Activated naive CD8-positive, alpha-beta T cell (primary cell): Measurements from ENCODE around the gene TPD52L1.

ENCODE experiments used
- H3K27ac Mint-ChIP-seq: one replicate; pipeline ENCODE4 v1.8.0; 2021; ENCODE audit warnings: mixed read lengths
- H3K27me3 Mint-ChIP-seq: one replicate; pipeline ENCODE4 v1.8.0; 2021; ENCODE audit warnings: mixed read lengths
- H3K36me3 Mint-ChIP-seq: one replicate; pipeline ENCODE4 v1.8.0; 2021; ENCODE audit warnings: mixed read lengths
- H3K4me1 Mint-ChIP-seq: one replicate; pipeline ENCODE4 v1.8.0; 2021; ENCODE audit warnings: low read depth, mixed read lengths
- H3K4me3 Mint-ChIP-seq: one replicate; pipeline ENCODE4 v1.8.0; 2021; ENCODE audit warnings: mild to moderate bottlenecking, mixed read lengths
- H3K9me3 Mint-ChIP-seq: one replicate; pipeline ENCODE4 v1.8.0; 2021; ENCODE audit warnings: low read depth, mixed read lengths

The TPD52L1 gene, protein sequence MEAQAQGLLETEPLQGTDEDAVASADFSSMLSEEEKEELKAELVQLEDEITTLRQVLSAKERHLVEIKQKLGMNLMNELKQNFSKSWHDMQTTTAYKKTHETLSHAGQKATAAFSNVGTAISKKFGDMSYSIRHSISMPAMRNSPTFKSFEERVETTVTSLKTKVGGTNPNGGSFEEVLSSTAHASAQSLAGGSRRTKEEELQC

DNA sequence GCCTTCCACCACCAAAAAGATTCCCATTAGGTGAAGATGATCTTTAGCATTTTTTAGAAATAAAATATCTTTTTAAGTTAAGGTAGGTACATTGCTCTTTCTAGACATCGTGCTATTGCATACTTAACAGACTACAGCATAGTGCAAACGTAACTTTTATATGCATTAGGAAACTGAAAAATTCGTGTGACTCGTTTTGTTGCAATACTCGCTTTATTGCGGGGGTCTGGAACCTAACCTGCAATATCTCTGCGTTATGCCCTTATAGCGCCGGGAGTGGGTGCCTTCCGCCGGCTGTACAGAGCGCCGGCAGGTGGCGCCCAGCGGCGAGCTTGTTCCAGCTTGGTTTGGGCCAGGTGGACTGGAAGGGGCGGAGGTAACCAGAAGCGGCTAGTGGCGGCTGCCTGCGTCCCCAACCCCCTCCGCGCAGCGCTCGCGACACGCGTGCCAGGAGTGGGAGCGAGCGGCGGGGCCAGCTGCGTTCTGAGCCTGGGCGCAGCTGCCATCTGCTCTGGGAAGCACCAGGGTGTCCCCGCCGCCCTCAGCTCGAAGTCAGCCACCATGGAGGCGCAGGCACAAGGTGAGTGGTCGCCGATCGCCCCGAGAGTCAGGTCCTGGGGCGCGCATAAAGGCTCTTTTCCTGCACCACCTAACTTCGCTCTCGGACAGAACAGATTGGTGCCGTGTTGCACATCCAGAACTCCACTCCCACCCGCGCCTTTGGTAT lies at the start of gene TPD52L1:
Gene TPD52L1, plus strand, starts transcription at position 383 of the 727 bp plus-strand sequence. Its CDS starts 179 bp downstream, at position 562.
- Mint-ChIP-seq H3K9me3 (no peaks in the 10 kb centered on the region), H3K4me1 (peaks cover 10% of the 10 kb centered on the region), H3K36me3 (no peaks in the 10 kb centered on the region), H3K4me3 (peak within 1 kb of the TSS; percentile 79), H3K27me3 (peaks cover 23% of the 10 kb centered on the region), H3K27ac (no peak within 1 kb of the TSS)

DNA sequence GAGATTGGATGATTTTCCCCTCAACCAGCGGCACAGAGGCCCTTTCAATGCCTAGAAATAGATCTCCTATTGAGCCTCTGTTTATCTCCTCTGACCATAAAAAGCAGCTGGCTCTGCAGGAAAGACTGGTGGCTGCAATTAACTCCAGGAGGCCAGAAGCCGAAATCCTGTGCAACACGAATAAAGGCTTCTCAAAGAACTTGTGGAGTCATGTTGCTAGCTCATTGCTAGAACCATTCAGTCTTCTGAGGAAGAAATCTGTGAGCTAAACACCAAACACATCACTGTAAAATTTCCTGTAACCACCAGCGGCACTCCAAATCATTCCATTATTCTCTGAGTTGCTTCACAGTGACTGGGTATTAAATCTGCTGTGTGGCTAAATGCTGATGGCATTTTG lies 49.1 kb upstream of the TPD52L1 start:
- no peak overlapping the region for H3K4me3 Mint-ChIP-seq
- H3K27me3 Mint-ChIP-seq, result peaks cover 2% of the 10 kb centered on the region
- H3K36me3 Mint-ChIP-seq, result no peaks in the 10 kb centered on the region
- H3K9me3 Mint-ChIP-seq, result peaks cover 3% of the 10 kb centered on the region
- peaks cover 5% of the 10 kb centered on the region for H3K4me1 Mint-ChIP-seq
- H3K27ac Mint-ChIP-seq, result no peak overlapping the region

DNA sequence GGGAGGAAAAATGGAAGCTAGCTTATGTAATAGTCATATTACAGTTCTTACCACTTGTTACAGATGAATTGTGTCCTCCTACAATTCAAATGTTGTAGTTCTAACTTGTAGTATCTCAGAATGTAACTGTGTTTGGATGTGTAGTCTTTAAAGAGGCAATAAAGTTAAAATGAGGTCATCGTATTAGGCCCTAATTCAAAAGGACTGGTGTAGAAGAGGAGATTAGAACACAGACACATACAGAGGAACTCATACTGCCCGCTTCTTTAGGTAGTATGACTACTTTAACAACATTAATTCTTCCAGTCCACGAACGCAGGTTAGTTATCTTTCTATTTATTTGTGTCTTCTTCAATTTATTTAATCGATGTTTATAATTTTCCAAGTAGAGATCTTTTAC lies 46.5 kb upstream of the TPD52L1 start:
- Mint-ChIP-seq H3K4me1 (no peaks in the 10 kb centered on the region), H3K36me3 (no peaks in the 10 kb centered on the region), H3K27ac (no peak overlapping the region), H3K27me3 (no peaks in the 10 kb centered on the region), H3K4me3 (no peak overlapping the region), H3K9me3 (peaks cover 21% of the 10 kb centered on the region)

DNA sequence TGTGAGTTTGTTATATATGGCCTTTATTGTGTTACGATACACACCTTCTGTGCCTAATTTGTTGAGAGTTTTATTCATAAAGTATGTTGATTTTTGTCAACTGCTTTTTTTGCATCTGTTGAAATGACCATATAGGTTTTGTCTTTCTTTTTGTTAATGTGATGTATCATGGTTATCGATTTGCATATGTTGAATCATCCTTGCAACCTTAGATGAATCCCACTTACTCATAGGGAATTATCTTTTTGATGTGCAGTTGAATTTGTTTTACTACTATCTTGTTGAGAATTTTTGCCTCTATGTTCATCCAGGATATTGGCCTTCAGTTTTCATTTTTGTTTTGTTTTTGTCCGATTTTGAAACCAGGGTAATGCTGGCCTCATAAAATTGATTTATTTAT lies 45.7 kb upstream of the TPD52L1 start:
- Mint-ChIP-seq H3K27ac (no peak overlapping the region), H3K4me1 (no peaks in the 10 kb centered on the region), H3K27me3 (no peaks in the 10 kb centered on the region), H3K9me3 (peaks cover 24% of the 10 kb centered on the region), H3K4me3 (no peak overlapping the region), H3K36me3 (peaks cover 5% of the 10 kb centered on the region)

DNA sequence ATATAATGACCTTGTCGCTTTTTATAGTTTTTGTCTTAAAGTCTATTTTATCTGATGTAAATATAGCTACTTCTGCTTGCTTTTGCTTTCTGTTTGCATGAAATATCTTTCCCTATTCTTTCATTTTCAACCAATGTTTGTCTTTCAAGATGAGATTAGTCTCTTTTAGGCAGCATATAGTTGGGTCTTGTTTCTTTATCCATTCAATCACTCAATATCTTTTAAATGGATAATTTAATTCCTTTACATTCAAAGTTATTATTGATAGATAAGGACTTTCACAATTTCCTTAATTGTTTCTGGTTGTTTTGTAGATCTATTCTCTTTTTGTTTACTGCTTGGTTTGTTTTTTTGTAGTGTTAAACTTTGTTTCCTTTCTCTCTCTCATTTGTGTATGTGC lies 43.5 kb upstream of the TPD52L1 start:
- H3K27me3 Mint-ChIP-seq, result no peaks in the 10 kb centered on the region
- H3K27ac Mint-ChIP-seq, result no peak overlapping the region

DNA sequence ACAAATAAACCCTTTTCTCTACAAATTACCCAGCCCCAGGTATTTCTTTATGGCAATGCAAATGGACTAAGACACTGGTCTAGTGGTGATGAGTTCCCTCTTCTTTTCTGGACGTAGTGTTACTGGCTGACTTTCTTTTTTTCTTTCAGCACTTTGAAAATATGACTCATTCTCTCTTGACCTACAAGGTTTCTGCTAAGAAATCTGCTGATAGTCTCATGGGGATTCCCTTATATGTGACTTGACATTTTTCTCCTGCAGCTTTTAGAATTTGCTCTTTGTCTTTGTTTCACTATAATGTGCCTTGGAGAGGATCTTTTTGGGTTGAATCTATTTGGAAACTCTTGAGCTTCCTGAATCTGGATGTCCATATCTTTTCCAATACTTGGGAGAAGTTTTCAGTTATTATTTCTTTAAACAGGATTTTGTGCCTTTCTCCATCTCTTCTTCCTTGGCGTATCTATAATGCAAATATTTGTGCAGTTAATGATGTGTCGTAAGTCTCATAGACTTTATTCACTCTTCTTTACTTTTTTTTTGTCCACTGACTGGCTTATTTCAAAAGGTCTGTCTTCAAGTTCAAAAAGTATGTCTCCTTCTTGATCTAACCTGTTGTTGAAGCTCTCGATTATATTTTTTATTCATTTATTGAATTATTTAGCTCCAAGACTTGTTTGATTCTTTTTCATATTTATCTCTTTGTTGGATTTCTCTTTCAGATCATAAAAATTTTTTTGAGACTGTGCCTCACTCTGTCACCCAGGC lies 42.2 kb upstream of the TPD52L1 start:
- Mint-ChIP-seq H3K9me3 (peaks cover 24% of the 10 kb centered on the region), H3K4me3 (no peak overlapping the region), H3K4me1 (no peaks in the 10 kb centered on the region), H3K27me3 (no peaks in the 10 kb centered on the region), H3K36me3 (peaks cover 5% of the 10 kb centered on the region), H3K27ac (no peak overlapping the region)

More for the DNA sequence above, 43.5 kb upstream of the TPD52L1 start:
- H3K4me3 Mint-ChIP-seq, result no peak overlapping the region
- peaks cover 24% of the 10 kb centered on the region for H3K9me3 Mint-ChIP-seq
- H3K36me3 Mint-ChIP-seq, result peaks cover 5% of the 10 kb centered on the region
- H3K4me1 Mint-ChIP-seq, result no peaks in the 10 kb centered on the region

DNA sequence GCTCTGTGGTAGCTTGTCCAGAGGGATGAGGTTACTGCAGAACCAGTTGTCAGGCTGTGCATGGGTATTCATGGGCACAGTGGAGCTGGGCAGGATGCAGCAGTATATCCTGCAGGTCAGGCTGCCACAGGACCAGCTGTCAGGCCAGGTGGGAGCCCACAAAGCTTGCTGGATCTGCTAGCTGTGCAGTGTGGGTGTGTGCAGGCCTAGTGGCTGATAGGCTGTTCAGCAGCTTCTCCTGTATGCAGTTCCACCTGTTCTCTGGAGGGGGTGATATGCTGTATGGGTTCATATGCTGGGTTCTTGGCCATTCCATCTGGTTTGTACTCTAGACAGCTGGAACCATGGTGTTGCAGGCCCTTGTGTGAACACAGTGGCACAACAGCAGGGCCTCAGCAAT lies 40.6 kb upstream of the TPD52L1 start:
- H3K9me3 Mint-ChIP-seq, result peaks cover 24% of the 10 kb centered on the region
- H3K36me3 Mint-ChIP-seq, result peaks cover 5% of the 10 kb centered on the region
- H3K4me3 Mint-ChIP-seq, result no peak overlapping the region
- H3K27me3 Mint-ChIP-seq, result no peaks in the 10 kb centered on the region
- H3K4me1 Mint-ChIP-seq, result no peaks in the 10 kb centered on the region
- H3K27ac Mint-ChIP-seq, result no peak overlapping the region

DNA sequence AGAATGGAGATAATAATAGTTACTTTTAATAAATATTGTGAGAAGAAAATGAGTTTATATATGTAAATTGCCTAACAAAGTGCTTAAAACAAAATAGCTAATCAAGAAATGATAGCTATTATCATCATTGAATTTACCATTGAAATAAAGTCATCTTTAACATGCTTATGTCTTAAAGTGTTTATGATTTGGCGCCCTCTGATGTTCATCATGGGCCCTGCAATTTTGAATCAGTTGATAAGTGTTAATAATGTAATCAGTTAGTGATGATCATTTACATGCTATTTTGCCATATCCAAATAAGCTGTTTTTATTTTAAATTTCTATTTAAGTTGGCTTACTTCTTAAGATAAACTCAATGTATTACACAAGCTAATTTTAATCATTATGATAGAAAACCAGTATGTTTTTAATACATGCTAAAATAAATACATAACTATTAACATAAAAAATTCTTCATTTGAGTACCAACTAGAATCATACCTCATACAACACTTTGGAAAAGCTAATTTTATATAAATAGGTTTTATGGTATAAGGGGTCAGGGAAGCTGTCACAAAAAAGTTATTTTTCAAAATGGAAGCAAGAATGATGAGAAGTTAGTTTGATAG lies 39.2 kb upstream of the TPD52L1 start:
- H3K4me3 Mint-ChIP-seq, result no peak overlapping the region
- peaks cover 5% of the 10 kb centered on the region for H3K36me3 Mint-ChIP-seq
- H3K4me1 Mint-ChIP-seq, result no peaks in the 10 kb centered on the region
- peaks cover 22% of the 10 kb centered on the region for H3K9me3 Mint-ChIP-seq
- H3K27me3 Mint-ChIP-seq, result no peaks in the 10 kb centered on the region
- H3K27ac Mint-ChIP-seq, result no peak overlapping the region

DNA sequence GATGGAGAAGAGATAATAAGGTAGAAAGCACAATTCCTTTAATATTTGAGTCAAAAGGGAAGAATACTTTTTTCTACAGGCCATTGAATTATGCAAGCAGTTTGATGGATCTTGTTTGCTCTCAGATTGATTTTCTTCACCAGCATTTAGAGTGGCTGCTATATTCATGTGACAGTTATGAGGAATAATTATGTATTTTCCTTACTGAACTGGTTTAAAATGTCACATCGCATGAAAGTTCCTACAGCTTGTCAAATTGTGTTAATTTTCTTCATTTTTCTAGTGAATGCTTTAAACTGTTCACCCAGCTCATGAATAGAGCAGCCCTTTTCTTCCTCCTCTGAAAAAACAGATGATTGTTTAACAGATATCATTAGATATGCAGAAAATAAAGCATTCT lies 37.4 kb upstream of the TPD52L1 start:
- Mint-ChIP-seq H3K36me3 (peaks cover 5% of the 10 kb centered on the region), H3K27ac (no peak overlapping the region), H3K27me3 (no peaks in the 10 kb centered on the region), H3K4me1 (no peaks in the 10 kb centered on the region), H3K9me3 (peaks cover 4% of the 10 kb centered on the region), H3K4me3 (no peak overlapping the region)

DNA sequence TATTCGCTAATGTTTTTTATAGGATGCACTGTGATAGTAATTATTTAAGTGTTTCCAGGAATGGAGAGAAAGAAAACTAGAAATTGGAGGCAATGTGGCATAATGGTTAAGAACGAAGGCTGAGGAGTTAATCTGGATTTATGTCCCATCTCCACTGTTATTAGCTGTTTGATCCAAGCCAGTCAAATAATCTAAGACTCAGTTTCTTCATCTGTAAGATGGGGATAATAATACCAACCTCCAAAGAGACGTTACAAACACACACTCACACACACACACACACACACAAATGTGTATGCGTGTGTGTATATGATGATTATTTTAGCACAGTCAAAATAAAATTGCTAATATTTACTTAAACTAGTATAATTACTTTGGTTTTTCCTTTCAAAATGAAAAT lies 36.9 kb upstream of the TPD52L1 start:
- H3K27ac Mint-ChIP-seq, result no peak overlapping the region
- no peaks in the 10 kb centered on the region for H3K4me1 Mint-ChIP-seq
- no peaks in the 10 kb centered on the region for H3K27me3 Mint-ChIP-seq
- H3K36me3 Mint-ChIP-seq, result peaks cover 5% of the 10 kb centered on the region
- H3K9me3 Mint-ChIP-seq, result peaks cover 4% of the 10 kb centered on the region
- no peak overlapping the region for H3K4me3 Mint-ChIP-seq

DNA sequence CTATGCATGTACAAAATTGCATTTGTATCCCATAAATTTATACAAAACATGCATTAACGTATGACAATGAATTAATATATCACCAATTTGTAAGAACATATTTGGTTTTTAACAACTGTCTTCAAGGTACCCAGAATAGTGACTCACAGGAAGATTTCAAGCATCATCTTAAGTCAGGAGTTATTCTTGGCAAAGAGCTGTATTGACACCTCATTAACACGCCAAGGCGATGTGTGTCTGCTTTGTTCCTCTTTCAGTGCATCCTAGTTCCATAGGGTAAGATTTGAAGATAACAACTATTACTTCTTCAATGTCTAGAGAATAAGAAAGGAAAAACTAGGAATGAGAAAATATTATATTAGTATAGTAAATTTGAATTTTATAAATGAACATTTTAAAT lies 35.8 kb upstream of the TPD52L1 start:
- no peaks in the 10 kb centered on the region for H3K9me3 Mint-ChIP-seq
- no peaks in the 10 kb centered on the region for H3K36me3 Mint-ChIP-seq
- H3K4me1 Mint-ChIP-seq, result no peaks in the 10 kb centered on the region
- H3K4me3 Mint-ChIP-seq, result no peak overlapping the region
- H3K27ac Mint-ChIP-seq, result no peak overlapping the region
- no peaks in the 10 kb centered on the region for H3K27me3 Mint-ChIP-seq

DNA sequence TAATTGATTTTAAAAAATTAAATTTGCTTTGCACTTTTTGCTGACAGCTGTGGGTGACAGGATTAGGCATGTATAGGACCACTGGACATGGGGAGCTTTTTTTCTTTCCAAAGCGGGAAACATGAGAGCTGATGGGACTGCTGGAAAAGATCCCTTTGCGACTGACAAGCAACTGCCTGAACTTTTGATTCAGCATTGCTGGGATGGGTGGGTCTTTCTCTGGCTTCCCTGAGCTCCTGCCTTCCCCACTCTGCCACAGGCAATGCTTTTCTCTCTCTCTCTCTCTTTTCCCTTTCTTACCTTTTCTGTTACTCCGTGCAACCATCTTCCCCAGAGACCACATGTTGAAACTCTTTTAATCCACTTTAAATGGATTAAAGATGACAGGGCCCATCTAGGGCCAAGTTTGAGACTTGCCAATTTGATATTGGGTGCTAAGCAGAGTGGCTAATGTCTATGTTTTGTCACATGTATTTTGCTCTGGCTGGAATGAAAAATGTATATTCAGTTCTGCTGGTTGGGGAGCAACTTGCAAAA lies 33.5 kb upstream of the TPD52L1 start:
- Mint-ChIP-seq H3K27ac (no peak overlapping the region), H3K36me3 (no peaks in the 10 kb centered on the region), H3K27me3 (peaks cover 2% of the 10 kb centered on the region), H3K9me3 (no peaks in the 10 kb centered on the region), H3K4me1 (no peaks in the 10 kb centered on the region), H3K4me3 (no peak overlapping the region)

DNA sequence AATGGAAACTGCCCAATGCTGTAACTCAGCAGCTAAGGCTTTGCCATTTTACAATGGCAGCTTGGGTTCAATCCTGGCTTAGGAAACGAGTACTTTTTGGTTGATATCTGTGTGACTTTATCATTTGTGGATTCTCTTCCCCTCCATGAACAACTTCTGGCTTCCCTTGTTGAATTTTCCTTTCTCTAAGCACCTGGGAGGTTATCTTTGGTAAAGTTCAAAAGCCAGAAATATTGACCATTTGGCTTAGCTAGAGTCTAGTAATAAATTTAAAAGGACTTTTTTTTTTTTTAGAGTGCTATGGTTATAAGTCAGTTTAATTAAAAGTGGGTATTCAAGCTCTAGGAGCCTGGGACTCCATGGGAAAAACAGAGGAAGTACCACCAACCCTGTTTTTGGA lies 31.7 kb upstream of the TPD52L1 start:
- Mint-ChIP-seq H3K36me3 (no peaks in the 10 kb centered on the region), H3K4me3 (no peak overlapping the region), H3K27ac (no peak overlapping the region), H3K4me1 (no peaks in the 10 kb centered on the region), H3K27me3 (peaks cover 5% of the 10 kb centered on the region), H3K9me3 (no peaks in the 10 kb centered on the region)

DNA sequence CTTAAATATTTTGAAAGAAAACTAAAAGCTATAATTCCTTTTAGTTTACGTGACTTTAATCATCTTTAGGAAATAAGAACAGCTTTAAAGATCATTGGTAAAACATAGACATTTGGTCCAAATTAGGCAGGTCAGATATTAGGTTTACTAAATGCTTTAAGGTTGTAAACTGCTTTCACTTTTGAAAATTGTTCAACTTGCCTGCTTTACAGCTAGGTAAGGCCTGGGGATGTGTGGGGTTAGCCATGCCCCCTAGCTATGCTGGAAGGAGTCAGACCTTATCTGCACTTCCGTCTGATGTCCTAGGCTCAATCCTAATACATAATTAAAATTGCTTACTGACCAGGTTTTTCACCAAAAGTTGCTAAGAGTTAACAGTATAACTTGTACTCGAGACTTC lies 30.5 kb upstream of the TPD52L1 start:
- Mint-ChIP-seq H3K4me3 (no peak overlapping the region), H3K4me1 (no peaks in the 10 kb centered on the region), H3K27me3 (peaks cover 5% of the 10 kb centered on the region), H3K9me3 (no peaks in the 10 kb centered on the region), H3K36me3 (no peaks in the 10 kb centered on the region), H3K27ac (no peak overlapping the region)
